Common myeloid progenitor, CD34-positive (primary cell): ENCODE results near the gene LPIN1.

ENCODE experiments used
- CTCF ChIA-PET: fragments of 350-600 bp; sonication (Branson Sonifier 250); formaldehyde crosslinking; loops from one replicate; lab custom pipeline; 2021; ENCODE audit warnings: antibody characterized with exemption; lab: Charles Lee
- POLR2A ChIA-PET: fragments of 350-600 bp; sonication (Branson Sonifier 250); formaldehyde crosslinking; loops from one replicate; lab custom pipeline; 2021; ENCODE audit warnings: antibody characterized with exemption; lab: Charles Lee
- DNase-seq, 3 donors: peaks; one replicate each; pipeline versions ENCODE4 v3.0.0 to v3.0.0-alpha.2; 2013
- H3K27ac ChIP-seq, 2 experiments: 1 replicate in 1 of 2; 2 replicates in 1 of 2; pipeline ENCODE4 v1.7.0; 2013; ENCODE audit warnings: inconsistent platforms in 2 of 2, low read length in 2 of 2, mild to moderate bottlenecking in 2 of 2, low read depth in 1 of 2, moderate library complexity in 1 of 2; ENCODE audit not compliant: severe bottlenecking in 2 of 2, insufficient read depth in 1 of 2, poor library complexity in 1 of 2
- H3K27me3 ChIP-seq, 5 experiments: replicated peaks in 2 of 5; 1 replicate in 3 of 5; 2 replicates in 2 of 5; pipeline versions ENCODE4 v1.6.1 to v1.7.0; 2013; ENCODE audit warnings: low read length in 4 of 5, mild to moderate bottlenecking in 2 of 5, moderate library complexity in 2 of 5, inconsistent platforms in 1 of 5; ENCODE audit not compliant: insufficient read depth in 5 of 5, control insufficient read depth in 4 of 5
- H3K36me3 ChIP-seq, 4 experiments: 1 replicate in 2 of 4; 2 replicates in 2 of 4; pipeline versions ENCODE4 v1.6.1 to v1.7.0; 2013; ENCODE audit warnings: low read length in 3 of 4, control low read depth in 1 of 4, mild to moderate bottlenecking in 1 of 4; ENCODE audit not compliant: control insufficient read depth in 4 of 4, insufficient read depth in 4 of 4
- H3K4me1 ChIP-seq, 4 experiments: 1 replicate in 3 of 4; 2 replicates in 1 of 4; pipeline versions ENCODE4 v1.6.1 to v1.7.1; 2013; ENCODE audit warnings: low read length in 3 of 4, mild to moderate bottlenecking in 3 of 4, control low read depth in 1 of 4, inconsistent platforms in 1 of 4, moderate library complexity in 1 of 4; ENCODE audit not compliant: control insufficient read depth in 4 of 4, insufficient read depth in 4 of 4; ENCODE audit errors: control extremely low read depth in 1 of 4
- H3K4me3 ChIP-seq, 7 experiments: 1 replicate in 4 of 7; 2 replicates in 3 of 7; pipeline versions ENCODE4 v1.5.1 to v1.7.0; 2013; ENCODE audit warnings: mild to moderate bottlenecking in 7 of 7, low read length in 6 of 7, moderate library complexity in 6 of 7, inconsistent platforms in 2 of 7, low read depth in 2 of 7, control low read depth in 1 of 7; ENCODE audit not compliant: insufficient read depth in 4 of 7, control insufficient read depth in 1 of 7; ENCODE audit errors: extremely low read depth in 1 of 7
- H3K9me3 ChIP-seq, 5 experiments: 1 replicate in 4 of 5; 2 replicates in 1 of 5; pipeline versions ENCODE4 v1.6.1 to v1.7.1; 2013; ENCODE audit warnings: low read length in 4 of 5, mild to moderate bottlenecking in 2 of 5, inconsistent platforms in 1 of 5, low read depth in 1 of 5, moderate library complexity in 1 of 5; ENCODE audit not compliant: control insufficient read depth in 4 of 5, insufficient read depth in 2 of 5; ENCODE audit errors: control extremely low read depth in 1 of 5
- WGBS: methylation state at CpG from one replicate; pipeline ENCODE4 v1.1.5; 2013; ENCODE audit not compliant: insufficient coverage; 5-methylcytosine and 5-hydroxymethylcytosine counted together

The LPIN1 gene

DNA sequence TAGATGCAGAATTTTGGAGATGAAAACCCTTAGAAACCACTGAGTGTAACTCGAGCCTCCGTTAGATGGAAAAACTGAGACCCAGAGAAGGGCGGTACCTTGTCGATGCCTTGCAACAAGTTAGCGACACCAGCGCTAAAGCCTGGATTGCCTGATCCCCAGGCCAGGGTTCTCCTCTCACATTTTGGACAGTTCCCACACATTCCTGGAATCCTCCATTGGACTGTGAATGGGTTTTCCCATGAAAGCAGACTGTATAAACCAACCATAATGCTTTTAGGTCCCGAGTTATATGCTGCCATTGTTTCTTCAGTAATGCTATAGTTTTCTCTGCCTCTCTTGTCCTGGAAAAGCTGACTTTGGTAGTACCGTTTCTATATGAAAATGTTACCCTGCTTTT lies 37.1 kb upstream of the LPIN1 start:
- no peaks in the 10 kb centered on the region for H3K36me3 ChIP-seq
- no peak overlapping the region for H3K4me3 ChIP-seq
- ChIA-PET POLR2A (no interaction called here), CTCF (interaction anchor here (1.3 kb wide), 1 partner anchor 30 kb away, joined by 5 read pairs; no protein-coding TSS in a partner anchor)
- H3K4me1 ChIP-seq: peaks cover 0 to 10% (median 0%) of the 10 kb centered on the region in 4 experiments
- H3K27me3 ChIP-seq: no peaks in the 10 kb centered on the region
- H3K27ac ChIP-seq: no peak overlapping the region
- H3K9me3 ChIP-seq: peaks cover 0 to 3% (median 0%) of the 10 kb centered on the region in 5 experiments
- DNase-seq: no peak
- WGBS: 100% methylated on average over 8 of the region's 8 CpGs

DNA sequence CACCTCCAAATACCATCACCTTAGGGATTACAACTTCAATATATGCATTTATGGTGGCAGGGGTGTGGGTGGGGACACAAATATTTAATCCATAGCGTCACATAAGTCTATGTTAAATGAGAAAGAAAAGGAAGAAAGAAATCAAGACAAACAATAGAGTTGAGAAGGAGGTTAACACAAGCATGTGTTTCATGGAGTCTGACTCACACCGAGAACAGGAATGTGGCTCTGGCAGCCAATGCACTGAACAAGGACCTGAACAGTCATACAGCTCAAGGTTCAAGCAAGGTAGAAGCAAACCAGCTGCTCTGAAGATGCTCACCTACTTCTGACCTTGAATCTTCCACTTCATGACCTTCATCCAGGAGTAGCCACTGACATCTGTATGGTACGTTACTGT lies 36.2 kb upstream of the LPIN1 start:
- Histone ChIP-seq H3K36me3 (no peaks in the 10 kb centered on the region), H3K4me1 (peaks cover 0 to 10% (median 0%) of the 10 kb centered on the region in 4 experiments), H3K4me3 (no peak overlapping the region), H3K27me3 (no peaks in the 10 kb centered on the region), H3K27ac (no peak overlapping the region), H3K9me3 (peaks cover 0 to 3% (median 0%) of the 10 kb centered on the region in 5 experiments)
- WGBS: 100% methylated on average over 1 of the region's 3 CpGs
- POLR2A ChIA-PET: no interaction called here
- CTCF ChIA-PET: interaction anchor here (1.0 to 1.2 kb wide), 2 partner anchors 12 to 31 kb away, joined by 3 read pairs; no protein-coding TSS in a partner anchor
- no peak for DNase-seq

DNA sequence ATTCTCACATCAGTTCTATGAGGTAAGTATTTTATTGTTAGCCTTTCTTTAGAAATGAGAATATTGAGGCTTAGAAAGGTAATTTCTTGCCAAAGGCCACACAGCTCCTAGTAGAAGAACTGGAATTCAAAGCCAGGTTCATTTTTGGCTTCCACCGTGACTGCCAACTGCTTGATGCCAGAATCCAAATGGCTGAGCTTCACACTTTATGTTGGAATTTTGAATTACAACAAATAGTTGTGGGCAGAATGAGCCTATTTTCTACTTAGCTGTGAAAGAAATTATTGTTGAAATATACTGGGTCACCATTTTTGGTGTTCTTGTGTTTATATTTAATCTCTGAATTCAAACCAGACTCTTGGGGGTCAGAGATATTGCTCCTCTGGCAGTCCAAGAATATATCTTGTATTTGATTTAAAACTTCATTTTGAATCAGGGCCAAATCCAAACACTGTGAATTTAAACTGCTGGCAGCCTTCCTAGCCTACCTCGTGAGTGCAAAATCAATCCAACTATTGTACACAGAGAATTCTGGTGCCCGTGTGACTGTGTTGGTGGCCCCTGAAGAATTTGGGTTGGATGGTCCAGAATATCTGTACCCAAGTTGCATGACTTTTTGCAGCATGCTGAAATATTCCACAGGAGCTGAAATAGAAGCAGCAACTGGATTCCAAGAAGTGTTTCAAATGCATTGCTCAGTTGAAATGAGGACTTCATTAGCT lies 35.6 kb upstream of the LPIN1 start:
- ChIA-PET CTCF (interaction anchor here (1.0 to 1.4 kb wide), 3 partner anchors 13 to 30 kb away, joined by 3 to 4 read pairs (median 3); no protein-coding TSS in a partner anchor), POLR2A (no interaction called here)
- Histone ChIP-seq H3K9me3 (peaks cover 0 to 3% (median 0%) of the 10 kb centered on the region in 5 experiments), H3K27ac (no peak overlapping the region), H3K36me3 (no peaks in the 10 kb centered on the region), H3K27me3 (no peaks in the 10 kb centered on the region), H3K4me3 (no peak overlapping the region), H3K4me1 (peaks cover 0 to 10% (median 0%) of the 10 kb centered on the region in 4 experiments)
- DNase-seq: no peak
- WGBS: 41% methylated on average over 3 of the region's 3 CpGs

DNA sequence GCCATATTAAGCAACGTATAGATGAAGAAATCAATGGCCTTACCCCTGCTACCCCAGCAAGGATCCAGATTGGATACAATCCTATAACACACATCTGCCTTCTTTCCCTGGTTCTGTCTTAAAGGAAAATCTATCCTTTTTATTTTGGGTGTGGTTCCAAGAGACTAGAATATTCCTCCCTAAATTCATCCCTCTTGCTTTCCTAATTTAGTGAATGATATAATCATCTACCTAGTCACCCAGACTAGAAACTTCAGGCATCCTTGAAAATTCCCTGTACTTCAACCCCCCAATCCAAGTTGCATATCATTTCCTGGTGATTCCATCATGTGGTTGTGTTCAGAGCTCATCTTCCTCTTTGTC lies 35.1 kb upstream of the LPIN1 start:
- H3K36me3 ChIP-seq: no peaks in the 10 kb centered on the region
- H3K9me3 ChIP-seq: no peaks in the 10 kb centered on the region
- no peak overlapping the region for H3K27ac ChIP-seq
- H3K27me3 ChIP-seq: no peaks in the 10 kb centered on the region
- peaks cover 0 to 13% (median 0%) of the 10 kb centered on the region in 4 experiments for H3K4me1 ChIP-seq
- ChIA-PET CTCF (interaction anchor here (1.0 to 1.4 kb wide), 3 partner anchors 13 to 30 kb away, joined by 3 to 4 read pairs (median 3); no protein-coding TSS in a partner anchor), POLR2A (no interaction called here)
- no peak for DNase-seq
- no peak overlapping the region for H3K4me3 ChIP-seq
- WGBS: no CpG with 5 or more reads among the region's 1 CpG

DNA sequence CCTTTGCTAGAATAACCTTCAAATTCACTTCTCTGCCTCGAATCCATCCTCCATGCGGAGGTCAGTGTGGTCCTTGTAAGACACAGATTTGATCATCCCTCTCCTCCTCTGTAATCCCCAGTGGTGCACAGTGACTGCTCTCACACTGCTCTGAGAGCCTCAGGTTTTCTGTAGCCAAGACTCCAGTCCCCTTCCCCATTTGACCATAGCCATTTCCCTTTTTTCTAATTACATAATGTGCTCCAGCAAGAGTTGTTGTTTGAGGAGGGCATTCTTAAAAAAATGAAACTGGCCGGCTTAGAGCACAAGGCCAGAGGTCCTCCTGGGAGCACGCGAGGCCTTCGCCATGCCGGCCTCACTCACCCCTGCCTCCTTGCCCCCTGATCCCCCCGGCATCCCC lies 34.7 kb upstream of the LPIN1 start:
- H3K36me3 ChIP-seq: no peaks in the 10 kb centered on the region
- POLR2A ChIA-PET: no interaction called here
- H3K4me3 ChIP-seq: no peak overlapping the region
- WGBS: 79% methylated on average over 8 of the region's 8 CpGs
- H3K27ac ChIP-seq: no peak overlapping the region
- peaks cover 0 to 17% (median under 1%) of the 10 kb centered on the region in 4 experiments for H3K4me1 ChIP-seq
- H3K9me3 ChIP-seq: no peaks in the 10 kb centered on the region
- DNase-seq: no peak
- no peaks in the 10 kb centered on the region for H3K27me3 ChIP-seq
- CTCF ChIA-PET: interaction anchor here (1.2 to 1.4 kb wide), 3 partner anchors 10 to 19 kb away, joined by 3 to 4 read pairs (median 3); no protein-coding TSS in a partner anchor

DNA sequence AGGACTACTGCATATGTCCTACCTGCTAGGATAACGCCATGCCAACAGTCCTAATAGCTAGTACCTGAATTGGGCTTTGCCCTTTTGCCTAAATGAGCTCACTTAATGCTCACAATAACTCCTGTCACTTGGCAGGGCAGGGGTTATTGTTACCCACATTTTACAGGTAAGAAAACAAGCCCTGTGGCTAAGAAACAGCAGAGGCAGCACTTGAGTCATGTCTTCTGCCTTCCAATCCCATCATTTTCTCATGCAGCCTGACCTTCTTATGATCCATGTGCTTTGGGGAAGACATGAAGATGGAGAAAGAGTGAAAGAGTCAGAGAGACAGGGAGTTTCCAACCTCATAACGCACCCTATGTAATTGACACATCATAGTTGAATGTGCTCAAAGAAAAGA lies 33.6 kb upstream of the LPIN1 start:
- H3K27me3 ChIP-seq: no peaks in the 10 kb centered on the region
- 100% methylated on average over 2 of the region's 2 CpGs for WGBS
- no peak overlapping the region for H3K4me3 ChIP-seq
- no peaks in the 10 kb centered on the region for H3K9me3 ChIP-seq
- ChIA-PET CTCF (interaction anchor here (0.7 to 1.4 kb wide), 2 partner anchors 9 to 20 kb away, joined by 3 to 5 read pairs; no protein-coding TSS in a partner anchor), POLR2A (no interaction called here)
- H3K27ac ChIP-seq: no peak overlapping the region
- peaks cover 0 to 24% (median under 1%) of the 10 kb centered on the region in 4 experiments for H3K4me1 ChIP-seq
- DNase-seq: no peak
- no peaks in the 10 kb centered on the region for H3K36me3 ChIP-seq

DNA sequence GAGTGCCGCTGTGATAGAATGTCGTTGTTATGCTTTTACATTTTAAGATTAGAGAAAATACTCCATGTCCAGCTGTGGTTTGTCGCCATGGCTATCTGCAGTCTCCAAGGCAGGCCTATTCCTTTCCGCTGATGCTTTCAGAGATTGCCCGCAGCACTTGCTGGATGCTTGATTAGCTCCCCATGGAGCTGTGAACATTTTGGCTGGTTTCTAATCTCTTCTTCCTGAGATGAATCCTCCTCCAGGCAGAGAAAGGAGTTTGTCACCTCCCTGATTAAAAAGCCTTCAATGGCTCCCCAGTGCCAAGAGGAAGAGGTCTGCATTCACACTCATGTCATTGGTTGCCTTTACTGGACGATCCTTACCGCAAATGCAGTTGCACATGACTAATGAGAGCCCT lies 32.6 kb upstream of the LPIN1 start:
- H3K27me3 ChIP-seq: no peaks in the 10 kb centered on the region
- H3K4me3 ChIP-seq: no peak overlapping the region
- no peak overlapping the region for H3K27ac ChIP-seq
- CTCF ChIA-PET: no interaction called here
- H3K9me3 ChIP-seq: no peaks in the 10 kb centered on the region
- no peaks in the 10 kb centered on the region for H3K36me3 ChIP-seq
- no peak for DNase-seq
- POLR2A ChIA-PET: no interaction called here
- H3K4me1 ChIP-seq: peaks cover 0 to 25% (median 4%) of the 10 kb centered on the region in 4 experiments
- 91% methylated on average over 7 of the region's 7 CpGs for WGBS
